HG03342 (cell line): ENCODE measurements around the gene PACS2.
A peak's percentile ranks its signal among the peaks of the same experiment; 100 is the strongest.

Experiments
- ATAC-seq: cut with Tn5 transposase; IDR thresholded peaks from one replicate; pipeline ENCODE4 v1.9.1; 2021; ENCODE audit warnings: mild to moderate bottlenecking, moderate library complexity; ENCODE audit not compliant: unreplicated experiment

The PACS2 gene

GRCh38 chr14:105398044-105398725 is 83.6 kb downstream of the PACS2 start, which contains the start of gene TEX22:
Gene TEX22 (plus strand): TSS chr14:105398538. CDS start chr14:105399341, 803 bp downstream.
- peak; percentile 69 for ATAC-seq

- ATAC-seq, result peak; percentile 34
Observed at GRCh38 chr14:105398726-105399465, 84.3 kb downstream of the PACS2 start.

DNA sequence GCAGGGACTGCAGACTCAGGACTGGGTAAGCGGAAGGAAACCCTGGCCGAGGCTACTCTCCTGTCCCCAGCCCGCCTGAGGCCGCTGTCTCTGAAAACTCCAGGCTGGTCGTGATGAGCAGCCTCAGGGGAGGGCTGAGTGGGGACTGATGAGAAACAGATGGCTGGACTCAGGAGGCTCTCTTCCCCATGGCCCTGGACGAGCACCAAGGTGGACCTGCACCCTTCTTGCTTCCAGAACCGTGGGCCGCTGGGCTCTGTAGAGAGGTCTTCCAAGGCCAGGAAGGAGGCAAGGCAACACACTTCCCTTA is 84.9 kb downstream of the PACS2 start:
- ATAC-seq, result no peak

- no peak for ATAC-seq
Observed at GRCh38 chr14:105400016-105400415, 85.5 kb downstream of the PACS2 start.

DNA sequence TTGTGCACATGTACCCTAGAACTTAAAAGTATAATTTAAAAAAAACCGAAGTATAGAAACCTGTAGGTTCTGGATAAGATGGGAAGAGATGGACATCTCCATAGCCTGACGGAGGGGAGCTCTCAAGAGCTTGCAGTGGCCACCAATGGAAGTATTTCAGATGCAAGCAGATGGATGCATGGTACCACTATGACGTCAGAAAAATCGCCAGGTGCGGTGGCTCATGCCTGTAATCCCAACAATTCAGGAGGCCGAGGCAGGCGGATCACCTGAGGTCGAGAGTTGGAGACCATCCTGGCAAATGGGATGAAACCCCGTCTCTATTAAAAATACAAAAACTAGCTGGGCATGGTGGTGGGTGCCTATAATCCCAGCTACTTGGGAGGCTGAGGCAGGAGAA is 87.2 kb downstream of the PACS2 start:
- ATAC-seq, result no peak

GRCh38 chr14:105408592-105408991 is 94.0 kb downstream of the PACS2 start:
- no peak for ATAC-seq

- no peak for ATAC-seq
Observed at GRCh38 chr14:105409364-105409763, 94.8 kb downstream of the PACS2 start.

DNA sequence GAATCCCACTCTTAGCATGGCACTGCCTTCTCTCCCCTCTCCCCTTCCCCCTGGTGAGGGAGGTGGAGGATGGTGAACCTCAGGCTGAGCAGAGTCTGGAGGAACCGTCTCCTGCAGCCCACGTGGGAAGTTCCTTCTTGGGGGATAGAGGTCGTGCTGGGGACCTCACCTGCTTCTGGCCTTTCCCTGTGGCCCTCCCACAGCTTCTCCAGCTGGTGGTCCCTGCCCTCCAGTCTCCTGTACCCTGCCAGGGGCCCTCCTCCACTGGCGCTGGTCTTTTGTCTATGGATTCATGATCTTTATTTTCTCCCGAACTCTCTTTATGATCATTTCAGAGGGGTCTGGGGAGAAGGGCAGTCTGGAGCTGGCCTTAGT is 96.1 kb downstream of the PACS2 start:
- no peak for ATAC-seq

DNA sequence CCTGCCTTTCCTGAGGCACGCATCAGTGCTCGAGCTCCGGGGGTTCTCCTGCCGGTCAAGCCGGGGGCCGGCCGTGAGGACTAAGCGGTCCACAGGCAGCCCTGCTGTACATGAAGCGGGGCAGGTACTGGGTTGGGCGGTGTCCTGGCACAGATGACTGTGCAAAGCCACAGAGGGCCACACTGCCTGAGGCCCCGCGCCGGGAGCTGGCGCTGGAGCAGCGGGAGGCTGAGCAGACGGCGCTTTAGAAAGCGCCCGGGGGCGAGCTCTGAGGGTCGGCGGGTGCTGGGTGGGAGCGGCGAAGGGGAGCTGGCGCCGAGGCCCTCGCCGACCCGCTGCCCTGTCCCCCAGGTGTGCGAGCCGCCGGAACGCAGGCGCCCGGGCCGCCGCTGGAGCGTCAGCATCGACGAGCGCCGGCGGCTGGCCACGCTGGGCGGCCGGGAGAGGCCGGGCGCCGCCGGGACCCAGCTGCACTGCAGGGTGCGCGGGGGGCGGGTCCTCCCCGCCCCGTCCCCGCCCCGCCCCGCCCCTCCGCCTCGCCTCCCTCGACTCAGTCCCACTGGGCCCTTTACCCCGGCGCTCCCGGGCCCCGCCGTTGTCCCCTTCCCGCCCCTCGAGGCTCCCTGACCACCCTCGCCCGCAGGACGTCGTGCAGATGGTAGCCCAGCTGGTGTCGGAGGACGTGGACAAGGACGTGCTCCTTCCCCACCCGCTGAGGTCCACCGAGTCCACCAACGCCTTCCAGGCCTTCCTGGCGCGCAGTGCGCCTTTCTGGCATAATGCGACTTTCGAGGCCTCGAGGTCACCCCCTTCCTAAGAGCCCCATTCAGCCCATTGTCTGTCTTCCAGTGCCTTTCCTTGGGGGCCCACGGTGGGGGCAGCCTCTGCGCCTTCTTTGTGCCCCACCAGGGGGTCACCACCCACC is 96.7 kb downstream of the PACS2 start:
- ATAC-seq, result no peak

DNA sequence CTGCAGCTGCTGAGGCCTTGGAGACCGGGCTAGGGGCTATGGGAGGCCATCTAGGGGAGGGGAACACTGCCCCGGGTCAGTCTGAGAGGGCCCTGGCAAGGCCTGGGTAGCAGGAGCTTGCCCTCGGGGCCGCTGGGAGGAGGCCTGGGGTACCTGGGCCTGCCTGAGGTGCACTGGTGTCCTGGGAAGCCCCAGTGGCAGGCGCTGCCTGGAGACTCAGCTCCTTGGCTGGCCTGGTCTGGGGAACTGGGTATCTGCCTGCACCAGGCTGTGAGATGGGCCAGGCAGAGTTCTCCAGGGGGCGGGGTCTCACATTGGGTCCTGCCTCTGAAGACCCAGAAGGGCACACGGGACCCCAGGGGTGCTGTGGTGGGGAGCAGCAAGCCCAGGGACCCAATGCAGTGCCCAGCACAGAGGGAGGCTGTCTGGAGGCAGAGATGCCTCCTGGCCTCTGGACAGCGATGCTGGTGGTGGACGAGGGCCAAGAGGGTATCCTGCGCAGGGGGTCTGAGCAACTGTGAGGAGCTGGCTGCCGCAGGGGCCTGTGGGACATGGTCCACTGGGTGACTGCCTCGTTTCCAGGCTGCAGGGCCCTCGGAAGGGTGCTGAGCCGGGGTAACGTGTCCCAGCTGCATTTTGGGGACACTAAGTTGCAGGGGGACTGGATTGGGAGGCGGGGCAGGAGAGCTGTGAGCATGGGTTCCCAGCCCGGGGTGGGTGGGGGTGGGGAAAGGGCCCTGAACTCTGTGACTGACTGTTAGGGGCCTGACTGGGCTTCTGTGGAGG is 97.6 kb downstream of the PACS2 start:
- no peak for ATAC-seq

DNA sequence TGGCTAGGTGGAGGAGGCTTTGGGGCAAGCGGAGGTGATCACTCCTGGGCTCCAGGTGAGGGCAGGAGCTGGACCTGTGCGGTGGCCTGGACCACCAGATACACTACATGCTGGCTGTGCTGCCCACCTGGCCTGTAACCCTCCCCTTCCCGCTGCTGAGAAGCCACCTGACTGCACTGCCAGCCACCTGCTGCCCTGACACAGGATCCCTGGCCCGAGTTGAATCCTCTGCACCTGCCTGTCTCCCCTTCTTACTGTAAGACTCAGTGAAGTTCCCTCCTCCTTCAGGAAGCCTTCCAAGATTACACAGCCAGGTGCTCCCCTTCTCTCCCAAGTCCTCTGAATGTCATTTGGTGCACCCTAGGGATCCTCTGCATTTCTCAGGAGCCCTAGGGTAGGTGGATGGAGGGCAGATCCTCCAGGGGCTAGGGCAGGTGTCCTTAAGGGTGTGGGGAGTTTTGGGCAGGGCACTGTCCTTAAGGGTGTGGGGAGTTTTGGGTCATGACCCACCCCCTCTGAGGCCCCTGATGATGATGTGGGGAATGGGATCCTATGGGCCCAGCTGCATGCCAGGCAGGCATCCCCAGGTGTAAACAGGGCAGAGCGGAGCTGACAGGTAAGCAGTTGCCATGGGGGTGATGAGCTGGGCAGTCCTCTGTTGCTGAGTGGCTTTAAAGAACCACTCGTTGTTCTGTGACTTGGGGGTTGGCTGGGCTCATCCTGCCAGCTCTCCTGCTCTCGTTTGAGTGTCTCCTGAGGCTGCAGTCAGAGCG is 98.4 kb downstream of the PACS2 start:
- no peak for ATAC-seq

DNA sequence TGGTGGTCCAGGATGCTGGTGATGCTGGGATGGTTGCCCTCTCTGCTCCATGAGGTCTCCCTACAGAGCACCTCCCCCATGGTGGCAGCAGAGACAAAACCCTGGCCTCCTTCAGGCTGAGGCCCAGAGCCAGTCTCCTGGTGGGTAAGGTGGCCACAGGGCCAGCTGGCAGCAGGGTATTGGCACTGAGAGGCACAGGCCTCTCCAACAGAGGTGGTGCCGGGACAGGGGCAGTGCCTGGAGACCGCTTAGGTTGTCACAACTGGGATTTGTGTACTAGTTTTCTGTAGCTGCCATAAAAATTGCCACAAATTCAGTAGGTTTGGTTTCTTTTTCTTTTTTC is 99.0 kb downstream of the PACS2 start:
- ATAC-seq, result no peak

- ATAC-seq, result peak; percentile 57
Observed at GRCh38 chr14:105414456-105415371, 100.2 kb downstream of the PACS2 start.

GRCh38 chr14:105415481-105416428 is 101.2 kb downstream of the PACS2 start:
- ATAC-seq, result no peak

- no peak for ATAC-seq
Observed at GRCh38 chr14:105416671-105417070, 102.1 kb downstream of the PACS2 start.

- ATAC-seq, result no peak
Observed at GRCh38 chr14:105417690-105418121, 103.2 kb downstream of the PACS2 start.

DNA sequence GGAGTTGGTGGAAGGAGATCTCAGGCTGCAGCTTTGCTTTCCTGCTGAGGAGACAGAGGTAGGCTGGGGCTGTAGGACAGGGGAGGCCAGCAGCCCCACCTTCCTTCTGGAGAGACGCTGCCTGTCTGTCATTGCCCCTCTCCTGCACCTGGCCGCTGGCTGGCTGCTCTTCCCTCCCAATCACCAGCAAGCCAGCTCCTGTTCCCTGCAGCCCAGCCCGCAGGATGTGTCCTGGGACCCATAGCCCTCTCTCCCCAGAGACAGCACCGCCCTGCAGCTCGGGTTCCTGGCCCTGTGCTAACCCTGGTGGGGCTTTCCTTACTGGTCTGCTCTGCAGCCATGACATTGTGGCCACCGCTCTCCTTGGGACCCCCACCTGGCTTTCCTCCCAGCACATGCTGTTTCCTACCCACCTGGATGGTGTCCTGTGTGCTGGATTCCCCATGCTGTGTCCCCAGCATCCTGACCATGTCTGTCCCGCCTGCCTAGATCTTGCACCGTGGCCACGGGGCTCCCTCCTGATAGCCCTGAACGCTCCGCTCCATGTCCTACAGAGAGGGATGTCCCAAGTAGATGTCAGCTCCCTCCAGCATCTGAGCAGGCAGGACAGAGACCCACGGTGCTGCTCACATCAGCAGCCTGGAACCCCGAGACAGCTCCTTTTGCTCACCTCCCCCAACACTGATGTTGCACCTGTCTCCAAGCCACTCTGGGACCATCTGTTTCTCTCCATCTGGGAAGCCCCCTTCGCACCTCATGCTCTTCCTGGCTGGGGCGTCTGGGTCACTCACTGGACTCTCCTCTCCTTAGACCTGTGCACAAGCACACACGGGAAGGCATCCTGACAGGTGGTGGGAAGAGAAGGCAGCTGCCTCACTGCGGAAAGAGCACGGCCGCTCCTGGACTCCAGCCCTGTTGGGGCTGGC is 104.0 kb downstream of the PACS2 start:
- ATAC-seq, result no peak
